ENCODE measurements around the gene CNOT1.

- TF ChIP-seq, protein P1, sequence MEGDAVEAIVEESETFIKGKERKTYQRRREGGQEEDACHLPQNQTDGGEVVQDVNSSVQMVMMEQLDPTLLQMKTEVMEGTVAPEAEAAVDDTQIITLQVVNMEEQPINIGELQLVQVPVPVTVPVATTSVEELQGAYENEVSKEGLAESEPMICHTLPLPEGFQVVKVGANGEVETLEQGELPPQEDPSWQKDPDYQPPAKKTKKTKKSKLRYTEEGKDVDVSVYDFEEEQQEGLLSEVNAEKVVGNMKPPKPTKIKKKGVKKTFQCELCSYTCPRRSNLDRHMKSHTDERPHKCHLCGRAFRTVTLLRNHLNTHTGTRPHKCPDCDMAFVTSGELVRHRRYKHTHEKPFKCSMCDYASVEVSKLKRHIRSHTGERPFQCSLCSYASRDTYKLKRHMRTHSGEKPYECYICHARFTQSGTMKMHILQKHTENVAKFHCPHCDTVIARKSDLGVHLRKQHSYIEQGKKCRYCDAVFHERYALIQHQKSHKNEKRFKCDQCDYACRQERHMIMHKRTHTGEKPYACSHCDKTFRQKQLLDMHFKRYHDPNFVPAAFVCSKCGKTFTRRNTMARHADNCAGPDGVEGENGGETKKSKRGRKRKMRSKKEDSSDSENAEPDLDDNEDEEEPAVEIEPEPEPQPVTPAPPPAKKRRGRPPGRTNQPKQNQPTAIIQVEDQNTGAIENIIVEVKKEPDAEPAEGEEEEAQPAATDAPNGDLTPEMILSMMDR (IDR thresholded peaks at IDR 0.05 in 2 of 3, conservative IDR thresholded peaks at IDR 0.05 in 1 of 3; ENCODE audit: borderline replicate concordance in 1 of 3, insufficient read depth in 1 of 3, low read depth in 2 of 3, low read length in 2 of 3), result no peak
- TF ChIP-seq YY1 (IDR thresholded peaks at IDR 0.05; ENCODE audit: extremely low read depth, insufficient replicate concordance, low read depth, low read length) (no peak), ZFX (IDR thresholded peaks at IDR 0.05) (no peak), RAD21 (IDR thresholded peaks at IDR 0.05; ENCODE audit: low read depth) (no peak), MAX (IDR thresholded peaks at IDR 0.05) (no peak), EZH2 (IDR thresholded peaks at IDR 0.05) (no peak), POLR2A (IDR thresholded peaks at IDR 0.05; ENCODE audit: borderline replicate concordance, extremely low read depth, insufficient read depth, insufficient read length) (no peak), SIN3A (IDR thresholded peaks at IDR 0.05; ENCODE audit: low read depth) (no peak), EZH2phosphoT487 (IDR thresholded peaks at IDR 0.05; ENCODE audit: borderline replicate concordance) (no peak)
Observed at GRCh38 chr16:58472827-58473226, 156.8 kb downstream of the CNOT1 start.

Measured in HCT116 (cell line).